Fibroblast of lung (primary cell): Measurements from ENCODE around the gene LCN1. TPM values are rescaled to one million over a fixed set of nuclear protein-coding genes. Genes with fewer than 3 reads are reported as not detected.

Experiments used
- DNase-seq, 2 donors: peaks; one replicate each; pipeline versions ENCODE4 v3.0.0 to v3.0.0-alpha.2; 2010; ENCODE audit warnings: low read depth in 2 of 2
- H2AFZ ChIP-seq: 2 replicates; pipeline ENCODE4 v1.5.1; 2012; ENCODE audit warnings: low read length, control low read depth, inconsistent platforms
- H3K27ac ChIP-seq: 2 replicates; pipeline ENCODE4 v1.5.1; 2011; ENCODE audit warnings: low read length, control low read depth; ENCODE audit not compliant: insufficient read depth
- H3K27me3 ChIP-seq: 2 replicates; pipeline ENCODE4 v1.5.1; 2011; ENCODE audit warnings: mild to moderate bottlenecking, low read length; ENCODE audit not compliant: control insufficient read depth, insufficient read depth
- H3K36me3 ChIP-seq: 2 replicates; pipeline ENCODE4 v1.5.1; 2011; ENCODE audit warnings: low read length; ENCODE audit not compliant: control insufficient read depth, insufficient read depth
- H3K4me1 ChIP-seq: 2 replicates; pipeline ENCODE4 v1.5.1; 2011; ENCODE audit warnings: low read length; ENCODE audit not compliant: control insufficient read depth, insufficient read depth; ENCODE audit errors: extremely low read depth
- H3K4me2 ChIP-seq: 2 replicates; pipeline ENCODE4 v1.5.1; 2011; ENCODE audit warnings: low read length, control low read depth; ENCODE audit not compliant: insufficient read depth; ENCODE audit errors: extremely low read depth
- H3K4me3 ChIP-seq, 4 experiments: fragments of 200-600 bp in 1 of 4; sonication (generic) in 1 of 4; replicated peaks in 1 of 4; 2 replicates each; pipeline ENCODE4 v1.5.1; 2011 to 2016; ENCODE audit warnings: low read length in 4 of 4, low read depth in 3 of 4, mild to moderate bottlenecking in 3 of 4, control low read depth in 2 of 4, inconsistent platforms in 1 of 4, mixed read lengths in 1 of 4; ENCODE audit not compliant: insufficient read depth in 1 of 4; ENCODE audit errors: control extremely low read depth in 1 of 4
- H3K79me2 ChIP-seq: 2 replicates; pipeline ENCODE4 v1.5.1; 2012; ENCODE audit warnings: mild to moderate bottlenecking, low read length, inconsistent platforms; ENCODE audit not compliant: control insufficient read depth, insufficient read depth
- H3K9ac ChIP-seq: 2 replicates; pipeline ENCODE4 v1.5.1; 2011; ENCODE audit warnings: mild to moderate bottlenecking, low read length, control low read depth; ENCODE audit not compliant: insufficient read depth
- H3K9me3 ChIP-seq: 2 replicates; pipeline ENCODE4 v1.5.1; 2012; ENCODE audit warnings: low read depth, low read length; ENCODE audit not compliant: control insufficient read depth, insufficient read depth
- H4K20me1 ChIP-seq: 2 replicates; pipeline ENCODE4 v1.5.1; 2011; ENCODE audit warnings: low read length; ENCODE audit not compliant: control insufficient read depth, insufficient read depth; ENCODE audit errors: extremely low read depth
- CTCF ChIP-seq, 2 donors: IDR thresholded peaks in 1 of 2; conservative IDR thresholded peaks in 1 of 2; 1 replicate in 1 of 2; 2 replicates in 1 of 2; pipeline ENCODE4 v1.5.1; 2011 to 2012; ENCODE audit warnings: low read length in 2 of 2, control low read depth in 1 of 2, inconsistent platforms in 1 of 2, low read depth in 1 of 2, mild to moderate bottlenecking in 1 of 2
- EZH2 ChIP-seq: IDR thresholded peaks from 2 replicates; pipeline ENCODE4 v1.5.1; 2012; ENCODE audit warnings: low read length, control low read depth, mild to moderate bottlenecking; ENCODE audit errors: missing control alignments
- polyA plus RNA-seq, 2 donors: library from polyadenylated mRNA; depleted of rRNA in 1 of 2; stranded (reverse) in 1 of 2; unstranded in 1 of 2; fragments of >200 nt; gene quantifications; 2 replicates each; pipeline ENCODE4 v1.2.1, GENCODE V29; 2011 to 2012; ENCODE audit warnings: missing spikeins in 1 of 2
- total RNA-seq: library from RNA; depleted of rRNA; stranded (reverse); fragments of >200 nt; gene quantifications from 2 replicates; pipeline ENCODE4 v1.2.1, GENCODE V29; 2014

LCN1 gene
- total and polyA plus RNA-seq, 2 donors (not counting 1 experiment from before 2014, with no cell fraction given): not detected

- Histone ChIP-seq H3K4me3 (no peak overlapping the region), H4K20me1 (no peaks in the 10 kb centered on the region), H3K4me1 (no peaks in the 10 kb centered on the region), H3K9me3 (no peaks in the 10 kb centered on the region), H3K27me3 (peaks cover 4% of the 10 kb centered on the region), H3K4me2 (no peak overlapping the region), H3K36me3 (no peaks in the 10 kb centered on the region), H2AFZ (no peak overlapping the region), H3K27ac (no peak overlapping the region), H3K79me2 (no peaks in the 10 kb centered on the region), H3K9ac (no peak overlapping the region)
- TF ChIP-seq CTCF (conservative IDR thresholded peaks at IDR 0.05 in 1 of 2, IDR thresholded peaks at IDR 0.05 in 1 of 2; ENCODE audit: low read depth in 1 of 2, low read length in 2 of 2): no peak
- TF ChIP-seq EZH2: no peak
- no peak for DNase-seq
Observed at GRCh38 chr9:135522931-135523330, 1.7 kb downstream of the LCN1 start.

- H4K20me1 ChIP-seq: no peaks in the 10 kb centered on the region
- no peaks in the 10 kb centered on the region for H3K79me2 ChIP-seq
- H3K27me3 ChIP-seq: no peaks in the 10 kb centered on the region
- H3K4me2 ChIP-seq: no peak overlapping the region
- no peak for TF ChIP-seq CTCF (conservative IDR thresholded peaks at IDR 0.05 in 1 of 2, IDR thresholded peaks at IDR 0.05 in 1 of 2; ENCODE audit: low read depth in 1 of 2, low read length in 2 of 2)
- no peak for TF ChIP-seq EZH2
- no peak overlapping the region for H3K27ac ChIP-seq
- no peaks in the 10 kb centered on the region for H3K4me1 ChIP-seq
- H3K9ac ChIP-seq: no peak overlapping the region
- H3K4me3 ChIP-seq: no peak overlapping the region
- H2AFZ ChIP-seq: no peak overlapping the region
- H3K9me3 ChIP-seq: no peaks in the 10 kb centered on the region
- no peaks in the 10 kb centered on the region for H3K36me3 ChIP-seq
- no peak for DNase-seq
Observed at GRCh38 chr9:135523521-135524129, 2.4 kb downstream of the LCN1 start.

DNA sequence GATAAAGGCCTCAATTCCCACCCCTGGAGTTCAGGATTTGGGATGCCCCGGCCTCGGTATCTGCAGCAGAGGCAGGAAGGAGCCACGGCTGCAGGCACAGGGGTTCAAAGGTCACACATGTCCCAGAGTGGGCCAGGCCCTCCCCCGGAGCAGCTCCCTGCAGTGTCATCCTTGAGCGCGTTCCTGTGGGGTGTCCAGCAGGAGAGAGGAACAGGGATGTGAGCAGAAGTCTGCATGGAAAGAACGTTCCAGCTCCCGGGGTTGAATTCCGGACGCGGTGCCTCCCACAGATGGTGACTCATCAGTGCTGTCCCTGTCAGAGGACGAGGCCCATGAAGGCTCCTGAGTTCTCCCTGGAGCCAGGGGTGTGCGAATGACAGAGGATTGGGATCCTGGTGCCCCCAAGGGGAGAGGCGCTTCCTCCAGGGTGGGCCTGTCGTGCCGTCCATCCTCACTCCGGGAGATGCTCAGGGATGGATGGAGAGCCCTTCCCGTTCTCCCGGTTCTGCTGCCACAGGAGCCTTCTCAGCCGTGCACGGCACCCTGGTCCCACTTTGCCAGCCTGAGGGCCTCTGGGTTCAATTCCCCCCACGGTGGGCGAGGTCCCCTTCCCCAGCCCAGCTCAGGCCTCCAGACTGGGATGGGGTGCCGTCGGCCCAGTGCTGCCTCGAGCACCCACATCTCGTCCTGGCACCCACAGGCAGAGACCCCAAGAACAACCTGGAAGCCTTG, 3.1 kb downstream of the LCN1 start:
- H3K4me2 ChIP-seq: no peak overlapping the region
- no peaks in the 10 kb centered on the region for H3K4me1 ChIP-seq
- H4K20me1 ChIP-seq: no peaks in the 10 kb centered on the region
- no peak overlapping the region for H3K4me3 ChIP-seq
- H3K9me3 ChIP-seq: no peaks in the 10 kb centered on the region
- TF ChIP-seq CTCF (conservative IDR thresholded peaks at IDR 0.05 in 1 of 2, IDR thresholded peaks at IDR 0.05 in 1 of 2; ENCODE audit: low read depth in 1 of 2, low read length in 2 of 2) (no peak), EZH2 (no peak)
- no peak overlapping the region for H2AFZ ChIP-seq
- peak in 1 of 2 donors; percentile 12 for DNase-seq
- H3K9ac ChIP-seq: no peak overlapping the region
- no peaks in the 10 kb centered on the region for H3K36me3 ChIP-seq
- no peaks in the 10 kb centered on the region for H3K79me2 ChIP-seq
- H3K27ac ChIP-seq: no peak overlapping the region
- H3K27me3 ChIP-seq: no peaks in the 10 kb centered on the region
